Neuronal stem cell (in vitro differentiated cells): ENCODE data around the gene SLC26A4. TPM values are rescaled to one million over a fixed set of nuclear protein-coding genes. Genes with fewer than 3 reads are reported as not detected.

Experiments
- DNase-seq: peaks from one replicate; pipeline ENCODE4 v3.0.0-alpha.2; 2013; ENCODE audit warnings: low spot score
- H2AFZ ChIP-seq: one replicate; pipeline ENCODE4 v1.6.1; 2013; ENCODE audit warnings: mild to moderate bottlenecking, low read length, inconsistent platforms
- H2AK5ac ChIP-seq: 2 replicates; pipeline ENCODE4 v1.6.1; 2013; ENCODE audit warnings: low read depth, mild to moderate bottlenecking, inconsistent platforms, low read length, moderate library complexity, mixed read lengths
- H2BK120ac ChIP-seq: 2 replicates; pipeline ENCODE4 v1.6.1; 2013; ENCODE audit warnings: low read depth, mild to moderate bottlenecking, inconsistent platforms, low read length, moderate library complexity, mixed read lengths
- H2BK12ac ChIP-seq: one replicate; pipeline ENCODE4 v1.6.1; 2013; ENCODE audit warnings: low read length, inconsistent platforms
- H2BK15ac ChIP-seq: 2 replicates; pipeline ENCODE4 v1.6.1; 2013; ENCODE audit warnings: mild to moderate bottlenecking, low read length, inconsistent platforms, mixed read lengths
- H2BK5ac ChIP-seq: one replicate; pipeline ENCODE4 v1.6.1; 2013; ENCODE audit warnings: inconsistent platforms, mild to moderate bottlenecking, low read length, moderate library complexity
- H3K14ac ChIP-seq: one replicate; pipeline ENCODE4 v1.6.1; 2013; ENCODE audit warnings: low read length, inconsistent platforms
- H3K18ac ChIP-seq: 2 replicates; pipeline ENCODE4 v1.6.1; 2013; ENCODE audit warnings: low read length, inconsistent platforms
- H3K23ac ChIP-seq: 2 replicates; pipeline ENCODE4 v1.6.1; 2013; ENCODE audit warnings: low read depth, mild to moderate bottlenecking, mixed read lengths, low read length, inconsistent platforms; ENCODE audit not compliant: poor library complexity
- H3K27ac ChIP-seq: replicated peaks from 3 replicates; pipeline ENCODE4 v1.5.1; 2013; ENCODE audit warnings: low read length, inconsistent platforms
- H3K27me3 ChIP-seq, 3 experiments: 2 replicates each; pipeline ENCODE4 v1.6.1; 2013; ENCODE audit warnings: low read length in 3 of 3, mild to moderate bottlenecking in 2 of 3, inconsistent platforms in 1 of 3, low read depth in 1 of 3, mixed read lengths in 1 of 3, moderate library complexity in 1 of 3; ENCODE audit not compliant: control insufficient read depth in 3 of 3, insufficient read depth in 3 of 3
- H3K36me3 ChIP-seq, 2 donors: replicated peaks in 1 of 2; 2 replicates each; pipeline ENCODE4 v1.6.1; 2013; ENCODE audit warnings: low read length in 2 of 2; ENCODE audit not compliant: control insufficient read depth in 2 of 2, insufficient read depth in 2 of 2
- H3K4ac ChIP-seq: 2 replicates; pipeline ENCODE4 v1.6.1; 2013; ENCODE audit warnings: inconsistent platforms, mild to moderate bottlenecking, low read length, moderate library complexity
- H3K4me1 ChIP-seq, 2 donors: 1 replicate in 1 of 2; 2 replicates in 1 of 2; pipeline ENCODE4 v1.6.1; 2013; ENCODE audit warnings: low read length in 2 of 2, low read depth in 1 of 2; ENCODE audit not compliant: control insufficient read depth in 2 of 2, insufficient read depth in 1 of 2
- H3K4me2 ChIP-seq: one replicate; pipeline ENCODE4 v1.6.1; 2013; ENCODE audit warnings: mild to moderate bottlenecking, low read length, inconsistent platforms; ENCODE audit not compliant: insufficient read depth, poor library complexity, severe bottlenecking
- H3K4me3 ChIP-seq, 2 donors: 2 replicates each; pipeline ENCODE4 v1.5.1; 2013; ENCODE audit warnings: low read length in 2 of 2, mild to moderate bottlenecking in 2 of 2, inconsistent platforms in 1 of 2, moderate library complexity in 1 of 2
- H3K79me1 ChIP-seq: one replicate; pipeline ENCODE4 v1.6.1; 2013; ENCODE audit warnings: low read depth, mild to moderate bottlenecking, inconsistent platforms, low read length, moderate library complexity
- H3K9ac ChIP-seq: one replicate; pipeline ENCODE4 v1.6.1; 2013; ENCODE audit warnings: mild to moderate bottlenecking, low read depth, low read length, inconsistent platforms; ENCODE audit not compliant: poor library complexity
- H3K9me3 ChIP-seq, 2 donors: replicated peaks in 1 of 2; 2 replicates each; pipeline versions ENCODE3 to v1.6.1; 2013; ENCODE audit warnings: low read length in 2 of 2, mild to moderate bottlenecking in 2 of 2, inconsistent platforms in 1 of 2, low read depth in 1 of 2, mixed read lengths in 1 of 2, moderate library complexity in 1 of 2; ENCODE audit not compliant: control insufficient read depth in 2 of 2, insufficient read depth in 1 of 2
- H4K8ac ChIP-seq: one replicate; pipeline ENCODE4 v1.6.1; 2013; ENCODE audit warnings: low read depth, mild to moderate bottlenecking, inconsistent platforms, low read length, moderate library complexity
- H4K91ac ChIP-seq: one replicate; pipeline ENCODE4 v1.6.1; 2013; ENCODE audit warnings: low read length, low read depth, mild to moderate bottlenecking, inconsistent platforms; ENCODE audit not compliant: poor library complexity
- WGBS, 2 donors: extraction: QIAGEN DNeasy Blood & Tissue Kit; methylation state at CpG; one replicate each; pipeline ENCODE4 v1.1.7; 2013; ENCODE audit warnings: missing lambda C conversion rate in 2 of 2, mixed read lengths in 1 of 2; ENCODE audit not compliant: insufficient read length in 2 of 2, insufficient replicate concordance in 1 of 2; ENCODE audit errors: extremely low coverage in 2 of 2; 5-methylcytosine and 5-hydroxymethylcytosine counted together
- small RNA-seq: library from polyadenylated mRNA; stranded (forward); fragments of <200 nt; extraction: miRNeasy Mini kit (QIAGEN cat#:217004); gene quantifications from one replicate; pipeline ENCODE3, GENCODE V24; 2013; ENCODE audit not compliant: insufficient read depth

SLC26A4 gene

GRCh38 chr7:107767391-107767790 is 106.8 kb downstream of the SLC26A4 start:
- Histone ChIP-seq H3K4me3 (no peak overlapping the region), H3K27ac (no peak overlapping the region), H3K23ac (no peak overlapping the region), H3K4me2 (no peak overlapping the region), H3K4ac (no peak overlapping the region), H3K18ac (no peak overlapping the region), H3K79me1 (no peaks in the 10 kb centered on the region), H2BK12ac (no peak overlapping the region), H3K4me1 (no peaks in the 10 kb centered on the region), H2BK5ac (no peak overlapping the region), H2BK120ac (no peak overlapping the region), H4K91ac (no peak overlapping the region), H3K9me3 (no peaks in the 10 kb centered on the region), H3K27me3 (no peaks in the 10 kb centered on the region), H3K36me3 (no peaks in the 10 kb centered on the region), H3K14ac (no peak overlapping the region), H2AK5ac (no peak overlapping the region), H4K8ac (no peak overlapping the region), H3K9ac (no peak overlapping the region), H2BK15ac (no peak overlapping the region), H2AFZ (no peak overlapping the region)
- no CpG with 5 or more reads among the region's 2 CpGs for WGBS, 2 donors
- DNase-seq = no peak

Small RNAs within 50 kb of the gene (small RNA-seq; reads per million reads assigned to genes)
- not detected for gene BANF1P5
